IMR-90 (cell line): ENCODE data around the gene TRPM3. TPM values are rescaled to one million over a fixed set of nuclear protein-coding genes. Genes with fewer than 3 reads are reported as not detected.

ENCODE experiments used
- CHD1 ChIP-seq: IDR thresholded peaks from 2 replicates; pipeline ENCODE4 v1.6.1; 2012; ENCODE audit warnings: low read depth, low read length, improper control_type of control experiment
- MAFK ChIP-seq: IDR thresholded peaks from 2 replicates; pipeline ENCODE4 v1.6.1; 2012; ENCODE audit warnings: low read depth, low read length, improper control_type of control experiment
- MAZ ChIP-seq: IDR thresholded peaks from 2 replicates; pipeline ENCODE4 v1.6.1; 2012; ENCODE audit warnings: low read depth, mild to moderate bottlenecking, low read length, improper control_type of control experiment, moderate library complexity, borderline replicate concordance
- MXI1 ChIP-seq: IDR thresholded peaks from 2 replicates; pipeline ENCODE4 v1.6.1; 2012; ENCODE audit warnings: low read depth, mild to moderate bottlenecking, low read length, moderate library complexity, borderline replicate concordance
- NFE2L2 ChIP-seq: fragments of 150-350 bp; IDR thresholded peaks from 2 replicates; pipeline ENCODE4 v1.6.1; 2016; ENCODE audit warnings: low read depth, mild to moderate bottlenecking, low read length
- RCOR1 ChIP-seq: IDR thresholded peaks from 2 replicates; pipeline ENCODE4 v1.6.1; 2012; ENCODE audit warnings: mild to moderate bottlenecking, low read length, improper control_type of control experiment; ENCODE audit not compliant: insufficient replicate concordance
- SMC3 ChIP-seq: fragments of 150-350 bp; IDR thresholded peaks from 2 replicates; pipeline ENCODE4 v1.6.1; 2016; ENCODE audit warnings: low read depth, mild to moderate bottlenecking, antibody characterized with exemption, low read length, moderate library complexity
- polyA plus RNA-seq, 3 experiments: library from polyadenylated mRNA; depleted of rRNA; stranded (reverse); fragments of >200 nt; gene quantifications; 2 replicates each; pipeline ENCODE4 v1.2.3, GENCODE V29; 2012; ENCODE audit warnings: low replicate concordance in 1 of 3
- total RNA-seq: library from RNA; depleted of rRNA; stranded (reverse); fragments of >200 nt; gene quantifications from 2 replicates; pipeline ENCODE4 v1.2.3, GENCODE V29; 2012

The TRPM3 gene
- total and polyA plus RNA-seq, 2 of the 4 experiments (the other 2 are of a cell fraction), result not detected

DNA sequence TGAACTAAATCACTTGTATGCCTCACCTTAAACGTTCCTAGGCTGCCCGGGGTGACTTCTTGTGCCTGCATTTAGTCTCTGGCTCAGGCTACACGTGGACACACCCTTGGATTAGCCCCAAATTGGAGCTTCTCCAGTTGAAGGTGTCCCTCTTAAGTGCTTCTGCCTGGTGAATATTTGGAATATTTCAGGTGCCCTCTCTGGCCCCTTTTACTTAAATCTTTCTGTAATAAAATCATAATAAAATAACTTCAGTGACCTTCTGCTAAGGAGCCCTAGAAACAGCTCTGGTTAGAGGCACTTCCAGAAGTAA is 632.7 kb downstream of the TRPM3 start (continued):
- TF ChIP-seq MXI1, result no peak
- no peak for TF ChIP-seq MAZ
- TF ChIP-seq RCOR1, result no peak
- TF ChIP-seq SMC3, result no peak
- no peak for TF ChIP-seq NFE2L2
- TF ChIP-seq MAFK, result no peak
- TF ChIP-seq CHD1, result no peak
